ENCODE results near the gene CRISPLD2.

Gene CRISPLD2

GRCh38 chr16:84909476-84910085, 89.8 kb downstream of the CRISPLD2 start:
- DNase-seq (ENCODE audit: extremely low spot score) = no peak
- ChIA-PET CTCF (no interaction called here), POLR2A (no interaction called here)

GRCh38 chr16:84911486-84912216, 91.9 kb downstream of the CRISPLD2 start:
- ChIA-PET CTCF (interaction anchor here (1.3 kb wide), 1 partner anchor 14 kb away, joined by 4 read pairs; no protein-coding TSS in a partner anchor), POLR2A (no interaction called here)

More at GRCh38 chr16:84909476-84910085, 89.8 kb downstream of the CRISPLD2 start:
- no peak for TF ChIP-seq CTCF (IDR thresholded peaks at IDR 0.05; ENCODE audit: control extremely low read depth, extremely low read depth, low read depth, missing control alignments)

GRCh38 chr16:84913315-84913714, 93.5 kb downstream of the CRISPLD2 start:
- ChIA-PET CTCF (interaction anchor here (1.0 to 1.2 kb wide), 2 partner anchors 11 to 58 kb away, joined by 3 to 4 read pairs; no protein-coding TSS in a partner anchor), POLR2A (no interaction called here)
- no peak for DNase-seq (ENCODE audit: extremely low spot score)
- TF ChIP-seq CTCF (IDR thresholded peaks at IDR 0.05; ENCODE audit: control extremely low read depth, extremely low read depth, low read depth, missing control alignments) = no peak

More at GRCh38 chr16:84911486-84912216, 91.9 kb downstream of the CRISPLD2 start:
- TF ChIP-seq CTCF (IDR thresholded peaks at IDR 0.05; ENCODE audit: control extremely low read depth, extremely low read depth, low read depth, missing control alignments) = no peak
- DNase-seq (ENCODE audit: extremely low spot score) = no peak

GRCh38 chr16:84914273-84914672, 94.5 kb downstream of the CRISPLD2 start:
- ChIA-PET POLR2A (no interaction called here), CTCF (interaction anchor here (1.2 kb wide), 1 partner anchor 57 kb away, joined by 3 read pairs; no protein-coding TSS in a partner anchor)
- TF ChIP-seq CTCF (IDR thresholded peaks at IDR 0.05; ENCODE audit: control extremely low read depth, extremely low read depth, low read depth, missing control alignments) = no peak
- no peak for DNase-seq (ENCODE audit: extremely low spot score)

GRCh38 chr16:84916178-84916577, 96.4 kb downstream of the CRISPLD2 start:
- POLR2A ChIA-PET = no interaction called here
- DNase-seq (ENCODE audit: extremely low spot score) = no peak
- CTCF ChIA-PET = interaction anchor here (1.3 to 2.0 kb wide), 3 partner anchors 9 to 55 kb away, joined by 3 to 6 read pairs (median 4); no protein-coding TSS in a partner anchor
- TF ChIP-seq CTCF (IDR thresholded peaks at IDR 0.05; ENCODE audit: control extremely low read depth, extremely low read depth, low read depth, missing control alignments) = no peak

- CTCF ChIA-PET = interaction anchor here (0.5 to 2.0 kb wide), 3 partner anchors 9 to 1006 kb away, joined by 3 to 6 read pairs (median 4); no protein-coding TSS in a partner anchor
- TF ChIP-seq CTCF (IDR thresholded peaks at IDR 0.05; ENCODE audit: control extremely low read depth, extremely low read depth, low read depth, missing control alignments) = no peak
- DNase-seq (ENCODE audit: extremely low spot score) = no peak
- POLR2A ChIA-PET = no interaction called here
Observed at GRCh38 chr16:84916850-84917249, 97.1 kb downstream of the CRISPLD2 start.

All from GM10248 (cell line).